ENCODE measurements around the gene BLNK.

Gene BLNK

DNA sequence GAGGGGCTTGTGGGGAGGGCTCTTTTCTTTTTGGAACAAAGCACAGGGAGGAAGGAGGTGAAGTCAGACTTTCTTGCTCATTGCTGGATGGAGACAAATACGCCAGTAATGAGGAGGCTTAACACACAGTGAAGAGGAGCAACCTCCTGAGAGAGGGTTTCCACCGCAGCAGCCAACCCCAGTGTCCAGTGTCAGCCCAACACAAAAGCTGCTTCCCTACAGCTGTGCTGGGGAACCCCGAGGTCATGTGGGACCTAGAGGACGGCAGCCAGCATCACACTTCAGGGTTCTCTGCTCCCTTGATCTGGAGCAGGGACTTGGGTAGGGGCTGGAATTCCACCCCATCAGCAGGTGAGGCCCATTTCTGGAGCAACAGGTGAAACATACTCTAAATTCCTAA, 7.7 kb downstream of the BLNK start:
- no peak for DNase-seq (ENCODE audit: low read depth in 2 of 2, low spot score in 1 of 2)

DNA sequence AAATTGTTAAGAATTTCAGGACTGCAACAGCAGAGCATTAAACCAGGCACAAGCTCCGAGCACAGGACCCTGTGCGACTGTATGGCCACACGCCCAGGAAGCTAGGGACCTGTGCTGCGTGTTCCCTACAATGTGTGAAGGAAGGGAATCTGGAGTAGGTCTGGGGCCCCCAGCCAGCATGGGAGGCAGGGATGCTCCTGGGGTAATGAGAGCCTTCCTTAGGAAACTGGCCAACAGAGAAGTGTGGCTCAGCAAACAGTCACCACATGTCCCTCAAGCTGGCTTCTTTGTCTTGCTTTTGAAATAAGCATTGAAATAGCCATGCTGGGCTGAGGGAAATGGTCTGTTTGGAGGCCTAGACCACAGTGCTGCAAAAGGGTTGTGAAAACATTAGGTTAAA, 8.2 kb downstream of the BLNK start:
- no peak for DNase-seq (ENCODE audit: low read depth in 2 of 2, low spot score in 1 of 2)

DNA sequence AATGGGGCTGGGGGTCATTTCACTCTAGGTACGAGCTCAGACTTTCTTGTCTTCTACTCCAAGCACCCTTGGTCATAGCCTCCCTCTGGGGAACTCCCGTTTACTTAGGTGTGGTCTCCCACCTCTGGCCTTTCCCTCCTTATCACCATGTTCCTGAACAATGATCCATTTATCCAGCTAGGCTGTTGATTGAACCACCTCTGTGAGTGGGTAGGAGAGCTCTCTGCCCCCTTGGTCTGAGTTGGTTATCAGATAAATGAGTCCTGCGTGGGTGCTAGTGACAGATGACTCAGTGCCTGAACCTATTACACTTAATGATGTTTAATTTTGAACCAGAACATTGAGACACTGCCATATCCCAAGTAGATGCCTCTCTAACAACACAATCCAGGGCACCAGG, 9.4 kb downstream of the BLNK start:
- no peak for DNase-seq (ENCODE audit: low read depth in 2 of 2, low spot score in 1 of 2)

DNA sequence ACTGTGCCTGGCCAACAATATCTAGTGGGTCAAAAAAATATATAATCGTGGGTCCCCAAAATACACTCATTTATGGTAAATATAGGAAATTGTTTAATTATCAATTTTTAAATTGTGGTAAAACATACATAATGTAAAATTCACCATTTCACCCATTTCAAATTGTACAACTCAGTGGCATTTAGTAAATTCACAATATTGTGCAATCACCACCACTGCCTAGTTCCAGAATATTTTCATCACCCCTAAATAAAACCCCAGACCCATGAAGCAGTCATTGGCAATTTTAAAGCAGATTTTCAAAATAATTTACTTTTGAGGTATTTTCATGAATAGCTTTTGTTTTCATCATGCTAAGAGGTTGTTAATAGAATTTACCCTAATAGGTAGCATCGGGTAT, 10.2 kb downstream of the BLNK start:
- no peak for DNase-seq (ENCODE audit: low read depth in 2 of 2, low spot score in 1 of 2)

DNA sequence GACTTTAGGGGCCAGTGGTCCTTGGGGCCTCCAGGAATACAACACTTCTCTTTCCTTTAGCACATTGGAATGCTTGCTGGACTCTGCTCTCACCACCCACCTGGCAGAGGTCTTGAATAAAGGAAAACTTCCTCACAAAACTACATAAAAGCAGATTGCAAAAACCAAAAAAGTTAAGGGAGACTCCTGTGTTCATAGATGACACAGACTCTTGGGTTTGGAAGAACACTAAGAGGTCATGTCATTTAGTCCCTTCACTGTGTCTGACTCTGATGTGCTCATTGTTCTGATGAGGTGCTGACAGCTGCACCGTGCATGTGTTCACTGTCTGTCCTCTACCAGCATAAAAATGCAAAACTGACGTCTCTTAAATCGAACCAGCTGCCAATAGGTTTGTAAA, 11.4 kb downstream of the BLNK start:
- DNase-seq (ENCODE audit: low read depth in 2 of 2, low spot score in 1 of 2), result no peak

DNA sequence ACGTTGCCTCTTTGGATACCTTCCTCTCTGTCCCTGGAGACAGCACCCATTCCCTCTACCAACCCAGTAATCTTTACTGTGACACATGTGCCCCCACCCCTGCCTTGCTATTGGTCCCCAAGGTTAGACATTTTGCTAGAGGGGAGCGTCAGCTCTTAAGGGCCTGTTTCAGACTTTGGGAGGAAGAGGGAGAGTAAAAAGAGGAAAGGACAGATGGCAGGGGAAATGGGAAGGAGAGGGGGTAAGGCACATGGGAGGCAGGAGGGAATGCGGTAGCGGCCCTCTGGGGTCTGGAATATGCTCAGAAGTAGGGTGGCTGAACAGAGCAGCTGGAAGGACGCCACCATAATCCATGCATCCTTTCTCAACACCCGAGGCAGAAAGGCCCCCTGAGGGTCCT, 12.2 kb downstream of the BLNK start:
- DNase-seq (ENCODE audit: low read depth in 2 of 2, low spot score in 1 of 2), result no peak

DNA sequence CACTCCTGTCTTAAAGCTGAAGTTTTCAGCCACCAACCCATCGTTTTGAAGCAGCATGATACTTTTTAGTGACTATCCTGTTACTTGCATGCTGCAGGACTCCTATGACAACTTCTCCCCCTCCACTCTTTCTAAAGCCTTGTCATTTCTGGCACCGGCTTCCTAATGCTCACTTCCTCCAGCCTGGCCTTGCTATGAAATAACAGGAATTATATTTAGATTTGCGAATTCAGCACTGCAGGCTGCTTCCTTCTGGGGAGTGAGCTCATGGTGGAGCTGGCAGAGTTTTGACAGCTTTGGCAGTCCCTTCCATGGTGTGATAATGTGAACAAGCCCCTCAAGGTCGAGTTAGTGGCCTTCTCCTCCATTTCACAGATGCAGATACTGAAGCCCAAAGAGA, 13.4 kb downstream of the BLNK start:
- DNase-seq (ENCODE audit: low read depth in 2 of 2, low spot score in 1 of 2), result no peak

DNA sequence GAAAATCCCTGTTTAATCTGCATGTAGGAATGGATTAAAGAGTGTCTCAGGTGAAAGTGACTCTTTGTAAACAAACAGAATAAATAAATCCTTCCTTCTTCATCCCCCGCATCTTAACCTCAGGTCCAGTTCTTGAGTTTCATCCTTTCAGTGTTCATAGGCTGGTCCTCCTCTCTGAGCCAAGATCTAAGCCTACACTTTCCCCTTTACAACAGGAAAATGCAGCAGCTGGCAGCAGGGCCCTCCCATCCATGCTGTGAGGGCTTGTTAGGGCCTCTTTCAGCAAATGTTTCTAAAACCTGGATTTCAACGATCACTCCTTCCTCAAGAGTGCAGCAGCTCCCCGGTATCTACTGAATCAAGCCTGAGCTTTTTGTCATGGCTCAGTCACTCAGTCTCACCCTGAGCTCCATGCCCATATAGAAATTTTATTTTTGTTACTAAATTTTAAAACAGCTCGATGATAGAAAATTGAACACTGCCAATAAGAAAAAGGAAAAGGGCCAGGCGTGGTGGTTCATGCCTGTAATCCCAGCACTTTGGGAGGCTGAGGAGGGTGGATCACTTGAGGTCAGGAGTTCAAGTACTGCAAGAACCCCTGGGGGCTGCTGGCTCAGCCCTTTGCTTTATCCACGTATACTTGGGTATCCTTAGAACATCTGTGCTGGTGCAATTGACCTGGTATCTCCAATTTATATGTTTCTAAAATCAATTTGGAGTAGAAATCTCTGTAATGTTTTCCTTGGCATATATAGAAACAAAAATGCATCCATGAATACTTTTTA, 15.6 kb downstream of the BLNK start:
- DNase-seq (ENCODE audit: low read depth in 2 of 2, low spot score in 1 of 2), result no peak

DNA sequence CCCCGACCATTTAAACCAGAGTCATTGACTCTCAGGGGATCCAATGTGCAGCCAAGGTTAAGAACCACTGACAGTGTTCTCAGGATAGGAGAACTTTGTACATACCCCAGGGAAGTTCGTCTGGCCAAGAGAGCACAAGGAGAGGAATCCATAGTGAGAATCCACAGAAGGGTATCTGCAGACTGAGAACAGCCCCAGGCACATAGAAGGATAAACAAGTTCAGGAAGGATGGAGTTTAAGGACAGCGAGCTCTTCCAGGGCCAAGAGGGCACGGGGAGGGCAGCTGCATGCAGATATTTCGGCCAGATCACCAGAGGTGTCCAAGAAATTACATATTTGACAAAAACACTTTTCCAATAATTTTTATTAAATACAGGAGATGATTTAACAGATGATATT, 16.4 kb downstream of the BLNK start:
- DNase-seq (ENCODE audit: low read depth in 2 of 2, low spot score in 1 of 2), result no peak

DNA sequence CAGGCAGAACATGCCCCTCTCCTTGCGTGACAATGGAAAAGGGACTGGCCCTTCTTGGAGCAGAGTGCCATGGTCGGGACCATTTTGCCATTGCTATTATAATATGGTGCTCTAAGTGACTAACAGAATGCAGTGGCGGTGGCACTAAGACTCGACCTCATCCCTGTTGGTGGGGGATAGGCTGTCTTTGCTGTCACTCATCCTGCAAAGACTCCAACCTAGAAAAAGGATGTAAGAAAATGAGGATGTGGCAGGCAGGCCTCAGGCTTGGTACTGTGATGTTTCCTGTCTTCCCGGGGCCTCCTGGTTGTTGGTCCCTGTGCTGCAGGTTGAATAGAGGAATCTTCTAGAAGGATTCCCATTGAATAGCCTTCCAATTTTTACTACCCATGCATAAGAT, 18.6 kb downstream of the BLNK start:
- no peak for DNase-seq (ENCODE audit: low read depth in 2 of 2, low spot score in 1 of 2)

DNA sequence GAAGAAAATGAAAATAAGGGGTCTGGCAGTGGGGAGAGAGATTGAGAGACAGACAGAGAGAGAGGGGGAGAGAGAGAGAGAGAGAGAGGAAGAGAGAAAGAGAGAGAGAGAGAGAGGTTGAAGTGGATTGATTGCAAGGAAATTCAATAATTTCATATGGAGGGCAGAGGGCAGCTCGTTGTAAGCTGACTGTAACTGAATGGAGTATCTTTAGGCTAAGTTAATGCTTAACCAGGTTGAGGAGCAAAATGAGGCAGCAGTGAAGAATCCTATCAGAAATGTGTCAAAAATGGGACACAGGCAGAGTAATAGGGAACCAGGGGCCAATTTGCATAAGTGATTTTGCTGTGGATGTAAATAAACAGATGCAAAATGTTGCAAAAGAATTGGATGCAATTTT, 21.0 kb downstream of the BLNK start:
- no peak for DNase-seq (ENCODE audit: low read depth in 2 of 2, low spot score in 1 of 2)

DNA sequence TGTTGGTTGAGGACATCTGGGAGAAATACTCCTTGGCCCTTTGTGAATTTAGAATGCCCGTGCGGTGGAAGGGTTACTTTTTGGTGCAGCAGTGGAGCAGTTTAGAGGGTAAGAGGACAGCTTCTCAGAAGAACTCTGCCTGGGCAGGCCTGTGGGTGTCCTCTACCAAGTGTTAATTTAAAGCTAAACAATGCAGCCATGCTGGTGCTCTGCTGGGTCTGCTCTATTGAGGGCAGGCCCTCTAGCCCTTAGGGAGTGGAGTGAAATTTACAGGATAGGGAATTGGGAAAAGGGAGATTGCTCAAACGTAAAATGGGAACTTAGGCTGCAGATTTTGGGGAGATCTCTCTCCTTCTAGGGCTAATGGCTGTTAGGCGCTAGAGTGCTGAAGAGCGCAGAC, 22.1 kb downstream of the BLNK start:
- DNase-seq (ENCODE audit: low read depth in 2 of 2, low spot score in 1 of 2), result no peak

DNA sequence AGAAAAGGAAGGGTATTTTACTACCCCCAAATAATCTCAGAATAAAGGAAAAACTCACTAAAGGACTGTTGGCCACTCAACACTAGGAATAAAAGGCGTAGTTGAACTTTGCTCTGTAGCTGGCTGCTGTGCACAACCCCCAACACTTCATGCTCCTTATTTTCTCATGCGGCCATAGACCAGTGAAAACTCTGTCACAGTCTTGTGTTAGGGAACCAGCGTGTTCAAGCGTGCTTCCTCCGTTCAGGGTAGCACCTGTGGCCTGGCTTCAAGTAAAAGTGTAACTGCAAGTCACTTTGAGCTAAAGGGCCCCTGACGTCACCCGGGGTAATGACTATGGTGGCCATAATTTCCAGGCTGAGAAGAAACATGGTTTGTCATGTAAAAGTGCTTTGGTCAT, 27.0 kb downstream of the BLNK start:
- DNase-seq (ENCODE audit: low read depth in 2 of 2, low spot score in 1 of 2), result no peak

DNA sequence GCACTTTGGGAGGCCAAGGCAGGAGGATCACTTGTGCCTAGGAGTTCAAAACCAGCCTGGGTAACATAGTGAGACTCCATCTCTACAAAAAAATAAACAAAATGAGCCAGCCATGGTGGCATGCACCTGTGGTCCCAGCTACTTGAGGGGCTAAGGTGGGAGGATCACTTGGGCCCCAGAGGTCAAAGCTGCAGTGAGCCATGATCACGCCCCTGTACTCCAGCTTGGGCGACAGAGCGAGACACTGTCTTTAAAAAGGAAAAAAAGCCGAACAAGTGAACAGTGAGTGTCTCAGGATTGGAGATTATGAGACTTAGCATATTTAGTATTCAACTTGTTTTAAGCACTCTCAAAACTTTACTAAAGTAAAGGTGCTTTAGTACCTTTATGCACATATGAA, 28.1 kb downstream of the BLNK start:
- DNase-seq (ENCODE audit: low read depth in 2 of 2, low spot score in 1 of 2), result no peak

DNA sequence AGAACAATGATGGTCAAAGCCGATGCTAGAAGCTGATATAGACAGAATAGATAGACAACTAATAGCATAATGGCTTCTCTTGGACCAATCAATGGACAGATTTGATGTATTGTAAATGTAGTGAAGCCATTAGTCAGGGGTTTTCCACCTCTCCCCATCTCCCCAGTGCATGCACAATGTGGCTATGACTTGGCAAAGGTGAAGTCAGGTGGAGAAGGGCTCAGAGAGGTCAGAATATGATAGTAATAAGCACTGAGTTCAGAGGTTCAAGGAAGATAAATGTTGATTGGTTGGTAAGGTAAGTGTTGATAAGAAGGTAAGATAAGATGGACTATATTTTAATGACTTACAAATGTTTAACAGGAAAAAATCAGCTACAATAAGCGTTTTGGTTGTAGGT, 28.5 kb downstream of the BLNK start:
- DNase-seq (ENCODE audit: low read depth in 2 of 2, low spot score in 1 of 2), result no peak

DNA sequence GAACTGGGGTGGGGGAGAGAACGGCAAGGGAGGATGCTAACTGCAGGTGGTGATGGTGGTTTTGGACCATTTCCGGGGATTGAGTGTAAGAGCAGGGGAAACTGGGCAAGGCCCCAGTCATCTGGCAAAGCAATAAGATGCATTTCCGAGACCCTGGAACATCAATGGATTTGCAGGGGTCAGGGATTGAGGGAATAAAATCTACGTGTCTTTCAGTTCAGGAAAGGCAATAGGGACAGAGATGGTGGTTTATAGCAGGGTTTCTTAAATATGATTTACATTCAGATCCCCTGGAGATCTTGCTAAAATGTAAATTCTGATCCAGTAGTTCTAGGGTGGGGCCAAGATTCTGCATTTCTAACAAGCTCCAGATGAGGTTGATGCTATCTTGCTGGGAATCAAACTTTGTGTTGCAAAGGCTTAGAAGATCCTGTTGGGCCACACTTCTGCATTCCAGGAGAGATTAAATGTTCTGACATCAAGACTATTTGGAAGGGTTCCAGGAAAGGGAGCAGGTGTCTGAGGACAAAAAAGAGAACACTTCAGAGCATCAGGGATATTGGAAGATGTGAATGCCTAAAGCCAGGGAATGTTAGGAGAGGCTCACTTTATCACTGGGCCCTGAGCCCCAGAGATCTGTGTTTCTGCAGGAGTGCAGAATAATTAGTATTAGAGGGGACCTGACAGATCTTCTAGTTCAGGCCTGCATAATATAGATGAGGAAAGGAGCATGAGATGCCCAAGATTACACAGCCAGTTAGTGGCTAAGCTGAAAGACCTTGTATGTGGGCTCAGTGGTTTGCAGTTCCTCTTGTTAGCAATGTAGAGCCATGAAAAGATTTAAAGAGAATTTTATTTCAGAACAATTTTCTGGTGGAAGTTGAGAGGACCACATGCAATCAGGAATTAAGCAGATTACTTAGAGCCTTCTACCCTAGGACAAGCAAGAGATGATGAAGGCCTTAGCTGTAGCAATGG, 32.4 kb downstream of the BLNK start:
- DNase-seq (ENCODE audit: low read depth in 2 of 2, low spot score in 1 of 2), result no peak

DNA sequence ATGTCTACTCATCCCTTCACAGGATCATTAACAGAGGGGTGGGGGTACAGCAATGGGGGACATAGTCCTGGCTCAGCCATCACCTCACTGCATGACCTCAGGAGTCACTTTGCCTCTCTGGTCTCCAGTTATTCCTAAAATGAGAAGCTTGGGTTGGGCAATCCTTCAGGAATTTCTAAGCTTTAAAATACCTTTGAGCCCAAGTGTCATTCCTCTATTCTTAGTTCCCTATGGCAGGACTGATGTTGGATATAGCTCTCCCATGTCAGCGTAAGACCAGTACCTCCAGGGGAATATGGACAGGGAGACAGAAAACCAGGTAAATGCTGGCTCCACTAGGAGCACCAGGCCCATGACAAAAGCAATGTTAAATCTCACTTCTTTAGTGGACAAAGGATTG, 34.5 kb downstream of the BLNK start:
- DNase-seq (ENCODE audit: low read depth in 2 of 2, low spot score in 1 of 2), result no peak

DNA sequence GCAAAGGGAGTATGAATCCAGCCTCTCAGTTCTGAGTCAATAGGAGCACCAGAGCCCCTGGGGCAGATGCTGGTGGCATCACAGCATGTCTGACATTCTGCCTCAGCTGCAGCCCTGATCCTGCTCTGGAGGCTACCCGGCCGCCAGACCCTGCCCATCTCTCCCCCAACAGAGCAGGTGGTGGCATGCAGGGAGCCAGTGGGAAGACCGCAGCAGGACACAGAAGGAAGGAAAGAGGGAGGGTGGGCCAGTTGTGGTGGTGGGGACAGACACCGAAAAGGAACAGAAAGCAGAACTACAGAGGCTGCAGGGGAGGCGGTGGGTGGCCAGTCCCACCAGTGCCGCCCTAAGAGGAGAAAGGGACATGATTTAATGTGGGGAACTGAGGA, 35.3 kb downstream of the BLNK start:
- no peak for DNase-seq (ENCODE audit: low read depth in 2 of 2, low spot score in 1 of 2)

DNA sequence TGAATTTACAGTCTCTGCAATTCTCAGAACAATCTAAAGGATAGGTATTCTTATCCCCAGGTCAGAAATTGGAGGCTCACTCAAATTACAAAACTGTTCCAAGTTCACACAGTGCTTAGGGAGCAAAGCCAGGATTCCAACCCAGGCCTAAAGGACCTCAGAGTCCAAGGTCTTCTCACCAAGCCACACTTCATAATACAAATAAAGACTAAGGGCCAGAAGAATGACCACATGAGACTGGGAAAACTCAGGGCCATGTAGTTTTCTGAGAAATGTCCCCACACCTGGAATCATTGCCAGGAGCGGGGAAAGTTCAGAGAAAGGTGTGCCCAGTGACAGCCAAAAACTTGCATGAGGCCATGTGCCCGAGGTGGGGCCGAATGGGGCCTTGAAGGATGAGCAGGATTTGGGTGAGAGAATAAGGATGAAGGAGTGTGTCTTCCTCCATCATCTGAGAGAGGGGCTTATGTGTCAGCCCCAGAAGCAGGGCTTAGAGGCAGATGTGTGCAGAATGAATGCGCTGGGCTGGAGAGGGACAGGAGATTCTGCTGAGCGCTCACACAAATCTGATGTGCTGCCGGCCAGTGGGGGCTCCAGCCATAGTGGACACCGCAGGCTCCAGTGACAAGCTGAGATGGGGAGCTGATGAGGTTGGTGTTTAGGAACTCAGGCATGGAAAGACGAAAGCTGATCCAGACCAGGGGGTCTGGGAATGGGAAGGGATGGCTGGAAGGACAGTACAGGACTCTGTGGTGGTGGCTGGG, 35.9 kb downstream of the BLNK start:
- DNase-seq (ENCODE audit: low read depth in 2 of 2, low spot score in 1 of 2), result no peak

DNA sequence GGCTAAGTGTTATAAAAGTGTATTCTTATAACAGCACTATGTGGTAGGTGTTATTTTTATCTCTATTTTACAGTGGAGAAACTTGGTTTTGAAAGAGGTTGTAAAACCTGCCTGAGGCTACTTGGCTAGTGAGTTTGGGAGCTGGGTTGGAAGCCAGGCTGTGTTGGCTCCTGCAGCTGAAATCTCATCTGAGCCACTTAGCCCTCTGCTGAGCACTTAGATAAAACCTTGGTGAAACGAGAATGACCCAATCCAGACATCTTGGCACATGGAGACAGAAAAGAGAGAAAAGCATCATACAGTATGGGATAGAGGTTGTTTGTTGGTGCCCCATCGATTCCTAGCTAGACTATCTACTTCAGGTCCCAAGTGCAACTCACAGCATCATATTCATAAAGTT, 37.4 kb downstream of the BLNK start:
- no peak for DNase-seq (ENCODE audit: low read depth in 2 of 2, low spot score in 1 of 2)

DNA sequence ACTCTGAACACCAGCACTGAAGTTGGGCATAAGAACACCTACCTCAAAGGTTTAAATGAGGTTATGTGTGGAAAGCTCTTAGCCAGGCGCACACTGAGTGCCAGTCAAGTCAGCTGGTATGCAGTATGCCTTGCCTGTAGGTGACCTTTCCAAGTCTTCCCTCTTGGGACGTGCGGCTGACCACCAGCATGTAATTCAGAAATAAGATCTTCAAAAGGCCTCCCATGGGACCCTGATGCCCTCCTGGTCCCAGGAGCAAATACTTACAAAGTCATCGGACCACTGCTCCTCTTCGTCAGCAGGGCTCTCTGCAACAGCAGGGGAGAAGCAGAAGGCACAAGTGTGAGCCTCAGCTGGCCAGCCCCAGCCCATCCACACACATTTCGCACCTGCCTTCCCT, 40.8 kb downstream of the BLNK start:
- no peak for DNase-seq (ENCODE audit: low read depth in 2 of 2, low spot score in 1 of 2)

DNA sequence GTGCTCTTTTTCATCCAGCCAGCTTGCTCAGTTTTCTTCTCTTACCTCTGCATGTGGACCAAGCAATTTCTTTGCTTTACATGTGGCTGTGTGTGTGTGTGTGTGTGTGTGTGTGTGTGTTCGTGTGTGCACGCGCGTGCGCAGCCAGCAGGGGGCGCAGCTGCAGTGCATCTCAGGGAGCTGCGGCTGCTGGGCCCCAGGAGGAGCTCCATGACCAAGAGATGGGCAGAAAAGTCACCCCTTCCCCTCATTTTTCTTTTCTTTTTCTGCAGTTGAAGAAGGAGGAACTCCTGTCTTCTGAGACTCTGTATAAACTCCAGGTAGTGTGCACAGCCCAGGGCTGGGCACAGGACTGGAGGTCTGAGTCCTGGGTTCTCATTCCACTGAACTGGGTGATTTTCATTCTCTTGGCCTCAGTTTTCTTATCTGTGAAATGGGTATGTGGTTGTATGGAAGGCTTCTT, 41.8 kb downstream of the BLNK start:
- peak; percentile 8 to 40 for DNase-seq (ENCODE audit: low read depth in 2 of 2, low spot score in 1 of 2)

Measured in stimulated activated CD8-positive, alpha-beta memory T cell treated with anti-CD3 and anti-CD28 coated beads, Interleukin-4, amount 100 ng/mL, for 1 hour (primary cell).